Gastrocnemius medialis (tissue), 4 donors: ENCODE measurements around the gene ABCG2.

Source experiments
- CTCF ChIP-seq, 5 experiments: fragments of 450-650 bp in 3 of 5; fragments of 200-600 bp in 2 of 5; sonication (generic) in 2 of 5; IDR thresholded peaks in 4 of 5; conservative IDR thresholded peaks in 1 of 5; 1 replicate in 4 of 5; 2 replicates in 1 of 5; pipeline ENCODE4 v1.5.1; 2016 to 2019; ENCODE audit warnings: antibody characterized with exemption in 5 of 5, mild to moderate bottlenecking in 3 of 5, moderate library complexity in 3 of 5
- POLR2A ChIP-seq, 2 donors: fragments of 450-650 bp; IDR thresholded peaks; one replicate each; pipeline ENCODE4 v1.6.1; 2017; ENCODE audit warnings: antibody characterized with exemption in 2 of 2, mild to moderate bottlenecking in 2 of 2, moderate library complexity in 2 of 2

- TF ChIP-seq CTCF (IDR thresholded peaks at IDR 0.05 in 4 of 5, conservative IDR thresholded peaks at IDR 0.05 in 1 of 5): no peak
- no peak for TF ChIP-seq POLR2A (IDR thresholded peaks at IDR 0.05)
These were observed 98.0 kb downstream of the ABCG2 start for GRCh38 chr4:88060431-88060830.
